ENCODE measurements around the gene ATG16L2.

DNA sequence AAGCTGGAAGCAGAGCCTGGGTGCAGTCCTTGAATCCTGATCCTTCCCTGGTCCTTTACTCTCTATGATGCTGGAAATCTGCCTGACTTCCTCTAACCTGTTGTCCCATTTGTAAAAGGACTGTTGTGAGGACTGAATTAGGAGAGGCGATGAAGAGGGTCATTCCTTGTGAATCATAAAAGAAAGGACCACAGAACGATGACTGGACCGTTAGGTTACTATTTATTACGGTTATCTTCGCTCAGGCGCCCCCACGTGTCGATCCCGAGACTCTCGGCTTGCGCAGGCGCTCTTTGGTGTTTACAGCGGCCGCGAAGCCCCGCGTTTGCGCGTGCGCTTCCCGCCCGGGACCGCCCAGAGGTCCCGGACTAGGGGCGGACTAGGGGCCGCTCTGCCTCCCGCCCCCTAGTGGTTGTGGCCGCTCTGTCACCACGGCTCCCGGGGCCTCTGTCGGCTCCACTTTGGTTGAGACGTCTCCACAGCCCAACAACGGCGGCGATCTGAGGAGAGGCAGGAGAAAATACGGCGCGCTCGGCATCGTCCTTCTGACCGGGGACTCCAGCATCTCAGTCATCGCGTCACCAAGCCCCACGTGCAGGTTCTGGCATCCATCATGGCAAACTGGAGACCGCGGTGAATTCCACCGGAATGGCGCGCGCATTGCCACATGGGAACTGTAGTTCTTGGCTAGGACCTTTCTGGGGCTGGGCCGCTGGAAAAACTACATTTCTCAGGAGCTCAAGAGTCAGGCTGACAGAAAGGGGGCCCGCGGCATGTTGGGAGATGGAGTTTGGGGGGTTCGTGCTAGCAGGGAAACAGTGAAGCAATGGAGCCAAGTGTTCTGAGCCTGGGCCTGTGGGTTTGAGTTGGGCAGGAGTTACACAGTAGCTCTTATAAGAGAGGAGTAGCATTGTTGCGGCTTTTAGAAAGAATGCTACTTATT is 20.5 kb upstream of the ATG16L2 start, which contains the start of gene STARD10:
- TF ChIP-seq, protein P1, sequence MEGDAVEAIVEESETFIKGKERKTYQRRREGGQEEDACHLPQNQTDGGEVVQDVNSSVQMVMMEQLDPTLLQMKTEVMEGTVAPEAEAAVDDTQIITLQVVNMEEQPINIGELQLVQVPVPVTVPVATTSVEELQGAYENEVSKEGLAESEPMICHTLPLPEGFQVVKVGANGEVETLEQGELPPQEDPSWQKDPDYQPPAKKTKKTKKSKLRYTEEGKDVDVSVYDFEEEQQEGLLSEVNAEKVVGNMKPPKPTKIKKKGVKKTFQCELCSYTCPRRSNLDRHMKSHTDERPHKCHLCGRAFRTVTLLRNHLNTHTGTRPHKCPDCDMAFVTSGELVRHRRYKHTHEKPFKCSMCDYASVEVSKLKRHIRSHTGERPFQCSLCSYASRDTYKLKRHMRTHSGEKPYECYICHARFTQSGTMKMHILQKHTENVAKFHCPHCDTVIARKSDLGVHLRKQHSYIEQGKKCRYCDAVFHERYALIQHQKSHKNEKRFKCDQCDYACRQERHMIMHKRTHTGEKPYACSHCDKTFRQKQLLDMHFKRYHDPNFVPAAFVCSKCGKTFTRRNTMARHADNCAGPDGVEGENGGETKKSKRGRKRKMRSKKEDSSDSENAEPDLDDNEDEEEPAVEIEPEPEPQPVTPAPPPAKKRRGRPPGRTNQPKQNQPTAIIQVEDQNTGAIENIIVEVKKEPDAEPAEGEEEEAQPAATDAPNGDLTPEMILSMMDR (IDR thresholded peaks at IDR 0.05; ENCODE audit: poor library complexity, severe bottlenecking), result peak; percentile 100
- TF ChIP-seq POLR2AphosphoS5 (IDR thresholded peaks at IDR 0.05) (peak; percentile 81), MXI1 (conservative IDR thresholded peaks at IDR 0.05; ENCODE audit: poor library complexity, severe bottlenecking) (peak; percentile 85), RAD21 (conservative IDR thresholded peaks at IDR 0.05) (peak; percentile 70), EP300 (conservative IDR thresholded peaks at IDR 0.05; ENCODE audit: poor library complexity, severe bottlenecking) (peak; percentile 65), EZH2 (IDR thresholded peaks at IDR 0.05; ENCODE audit: borderline replicate concordance, insufficient read depth, low read length, poor library complexity, severe bottlenecking) (no peak)
